Measurements from ENCODE around the gene CIC. TPM values are rescaled to one million over a fixed set of nuclear protein-coding genes. Genes with fewer than 3 reads are reported as not detected.

CIC gene
- total and polyA plus RNA-seq, 9 of the 15 experiments (the other 6 are each of a cell fraction or from before 2014, with no cell fraction given), result 0.07 to 44.7 (median 8.6) TPM

DNA sequence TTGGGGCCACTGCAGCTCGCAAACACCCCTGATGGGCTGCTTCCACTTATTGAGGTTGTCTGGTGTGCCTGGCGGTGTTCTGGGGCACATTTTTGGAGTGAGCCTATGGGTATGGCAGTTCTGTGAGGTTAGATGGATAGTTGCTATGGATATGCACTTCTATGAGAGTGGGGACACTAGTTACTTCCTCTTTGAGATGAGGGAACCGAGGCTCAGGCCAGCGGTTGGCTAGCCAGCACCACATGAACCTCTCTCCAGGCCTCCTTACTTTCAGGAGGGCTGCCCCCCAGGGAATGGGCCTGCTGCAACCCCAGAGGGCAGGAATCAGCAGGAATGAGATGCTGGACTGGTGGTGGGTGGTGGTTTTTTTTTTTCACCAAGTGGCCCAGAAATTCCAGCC is 19.3 kb downstream of the CIC start:
- Histone ChIP-seq H2AFZ (ENCODE audit: low read depth, low read length) (no peak overlapping the region), H3K9me3 (replicated peaks; ENCODE audit: control insufficient read depth, insufficient read depth, low read depth, low read length) (no peaks in the 10 kb centered on the region), H3K36me3 (ENCODE audit: control insufficient read depth, insufficient read depth, low read length) (peaks cover 69% of the 10 kb centered on the region; the same call in 2 of the 3 replicates), H3K27ac (ENCODE audit: extremely low read depth, low read depth, low read length) (no peak overlapping the region), H3K79me2 (ENCODE audit: control insufficient read depth, insufficient read depth, low read length) (peaks cover 26% of the 10 kb centered on the region), H3K4me3 (no peak overlapping the region), H3K9ac (ENCODE audit: insufficient read depth in 1 of 2, low read depth in 2 of 2, low read length in 2 of 2) (peak overlapping the region in 1 of 2 experiments; percentile 60; a peak in 1 of 4 replicates), H3K27me3 (ENCODE audit: control insufficient read depth in 2 of 2, insufficient read depth in 2 of 2, low read length in 2 of 2) (no peaks in the 10 kb centered on the region), H3K4me1 (replicated peaks in 1 of 2; ENCODE audit: control insufficient read depth in 2 of 2, insufficient read depth in 2 of 2, low read length in 2 of 2) (peaks cover 17 to 82% of the 10 kb centered on the region in 2 experiments; a peak in 4 of 5 replicates), H4K20me1 (replicated peaks; ENCODE audit: control insufficient read depth, insufficient read depth, low read length) (0 out of 2 replicates have a peak, but pooled peaks cover 8% of the 10 kb centered on the region), H3K9me1 (ENCODE audit: control insufficient read depth, insufficient read depth, low read length) (no peaks in the 10 kb centered on the region), H3K4me2 (ENCODE audit: insufficient read depth, low read length) (no peak overlapping the region)
- in situ Hi-C loops (cut with MboI) (no loop called here), intact Hi-C loops (cut with micrococcal nuclease) (no loop called here)
- ATAC-seq (no peak), DNase-seq (ENCODE audit: extremely low read depth in 1 of 4, low spot score in 3 of 4) (no peak), FAIRE-seq (no peak)
- WGBS (ENCODE audit: insufficient coverage, low coverage, missing lambda C conversion rate), result 70% methylated on average over 4 of the region's 4 CpGs
- BruUV-seq (replicated peaks), result no TSS peak
- ChIA-PET CTCF (ENCODE audit: low intra/inter-chr PET ratio) (interaction anchor here (0.6 kb wide), 1 partner anchor 8 kb away, joined by 3 read pairs; no protein-coding TSS in a partner anchor), POLR2A (interaction anchor here (1.2 kb wide), 1 partner anchor 14 kb away, joined by 4 read pairs; the partner anchor contains the start of genes PAFAH1B3 and PRR19)
- TF ChIP-seq ZNF586 (CRISPR knock-in tag; conservative IDR thresholded peaks at IDR 0.05), result no peak
- TF ChIP-seq MED1 (CRISPR knock-in tag; IDR thresholded peaks at IDR 0.05; ENCODE audit: borderline replicate concordance), result no peak
- no peak for TF ChIP-seq HOXB6 (CRISPR knock-in tag; IDR thresholded peaks at IDR 0.05; ENCODE audit: borderline replicate concordance)
- no peak for TF ChIP-seq MIER1 (IDR thresholded peaks at IDR 0.05; ENCODE audit: low read depth)
- no peak for TF ChIP-seq ZKSCAN3 (CRISPR knock-in tag; IDR thresholded peaks at IDR 0.05)
- TF ChIP-seq NR3C1 (CRISPR knock-in tag; IDR thresholded peaks at IDR 0.05), result no peak
- TF ChIP-seq ZNF280A (IDR thresholded peaks at IDR 0.05; ENCODE audit: low read depth, partially characterized antibody), result no peak
- no peak for TF ChIP-seq MYC (IDR thresholded peaks at IDR 0.05; ENCODE audit: low read depth, low read length)
- TF ChIP-seq MYC (CRISPR knock-in tag; IDR thresholded peaks at IDR 0.05; ENCODE audit: borderline replicate concordance, low read depth), result no peak
- TF ChIP-seq, protein P1, sequence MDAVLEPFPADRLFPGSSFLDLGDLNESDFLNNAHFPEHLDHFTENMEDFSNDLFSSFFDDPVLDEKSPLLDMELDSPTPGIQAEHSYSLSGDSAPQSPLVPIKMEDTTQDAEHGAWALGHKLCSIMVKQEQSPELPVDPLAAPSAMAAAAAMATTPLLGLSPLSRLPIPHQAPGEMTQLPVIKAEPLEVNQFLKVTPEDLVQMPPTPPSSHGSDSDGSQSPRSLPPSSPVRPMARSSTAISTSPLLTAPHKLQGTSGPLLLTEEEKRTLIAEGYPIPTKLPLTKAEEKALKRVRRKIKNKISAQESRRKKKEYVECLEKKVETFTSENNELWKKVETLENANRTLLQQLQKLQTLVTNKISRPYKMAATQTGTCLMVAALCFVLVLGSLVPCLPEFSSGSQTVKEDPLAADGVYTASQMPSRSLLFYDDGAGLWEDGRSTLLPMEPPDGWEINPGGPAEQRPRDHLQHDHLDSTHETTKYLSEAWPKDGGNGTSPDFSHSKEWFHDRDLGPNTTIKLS (IDR thresholded peaks at IDR 0.05; ENCODE audit: borderline replicate concordance, low read depth), result no peak
- no peak for TF ChIP-seq CCAR2 (IDR thresholded peaks at IDR 0.05; ENCODE audit: low read depth, low read length)
- TF ChIP-seq, protein P2, sequence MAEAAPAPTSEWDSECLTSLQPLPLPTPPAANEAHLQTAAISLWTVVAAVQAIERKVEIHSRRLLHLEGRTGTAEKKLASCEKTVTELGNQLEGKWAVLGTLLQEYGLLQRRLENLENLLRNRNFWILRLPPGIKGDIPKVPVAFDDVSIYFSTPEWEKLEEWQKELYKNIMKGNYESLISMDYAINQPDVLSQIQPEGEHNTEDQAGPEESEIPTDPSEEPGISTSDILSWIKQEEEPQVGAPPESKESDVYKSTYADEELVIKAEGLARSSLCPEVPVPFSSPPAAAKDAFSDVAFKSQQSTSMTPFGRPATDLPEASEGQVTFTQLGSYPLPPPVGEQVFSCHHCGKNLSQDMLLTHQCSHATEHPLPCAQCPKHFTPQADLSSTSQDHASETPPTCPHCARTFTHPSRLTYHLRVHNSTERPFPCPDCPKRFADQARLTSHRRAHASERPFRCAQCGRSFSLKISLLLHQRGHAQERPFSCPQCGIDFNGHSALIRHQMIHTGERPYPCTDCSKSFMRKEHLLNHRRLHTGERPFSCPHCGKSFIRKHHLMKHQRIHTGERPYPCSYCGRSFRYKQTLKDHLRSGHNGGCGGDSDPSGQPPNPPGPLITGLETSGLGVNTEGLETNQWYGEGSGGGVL (CRISPR knock-in tag; IDR thresholded peaks at IDR 0.05), result no peak
- TF ChIP-seq SMC3 (conservative IDR thresholded peaks at IDR 0.05; ENCODE audit: insufficient read depth, low read depth, low read length), result no peak
- no peak for TF ChIP-seq ZNF717 (CRISPR knock-in tag; IDR thresholded peaks at IDR 0.05)
- TF ChIP-seq, protein P3, sequence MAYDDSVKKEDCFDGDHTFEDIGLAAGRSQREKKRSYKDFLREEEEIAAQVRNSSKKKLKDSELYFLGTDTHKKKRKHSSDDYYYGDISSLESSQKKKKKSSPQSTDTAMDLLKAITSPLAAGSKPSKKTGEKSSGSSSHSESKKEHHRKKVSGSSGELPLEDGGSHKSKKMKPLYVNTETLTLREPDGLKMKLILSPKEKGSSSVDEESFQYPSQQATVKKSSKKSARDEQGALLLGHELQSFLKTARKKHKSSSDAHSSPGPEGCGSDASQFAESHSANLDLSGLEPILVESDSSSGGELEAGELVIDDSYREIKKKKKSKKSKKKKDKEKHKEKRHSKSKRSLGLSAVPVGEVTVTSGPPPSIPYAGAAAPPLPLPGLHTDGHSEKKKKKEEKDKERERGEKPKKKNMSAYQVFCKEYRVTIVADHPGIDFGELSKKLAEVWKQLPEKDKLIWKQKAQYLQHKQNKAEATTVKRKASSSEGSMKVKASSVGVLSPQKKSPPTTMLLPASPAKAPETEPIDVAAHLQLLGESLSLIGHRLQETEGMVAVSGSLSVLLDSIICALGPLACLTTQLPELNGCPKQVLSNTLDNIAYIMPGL (CRISPR knock-in tag; IDR thresholded peaks at IDR 0.05), result no peak
- TF ChIP-seq FOXA1 (IDR thresholded peaks at IDR 0.05; ENCODE audit: borderline replicate concordance), result no peak
- no peak for TF ChIP-seq ZNF695 (CRISPR knock-in tag; IDR thresholded peaks at IDR 0.05)
- no peak for TF ChIP-seq NUFIP1 (IDR thresholded peaks at IDR 0.05; ENCODE audit: partially characterized antibody)
